Common myeloid progenitor, CD34-positive (primary cell): ENCODE measurements around the gene CDH4.
"Not testable (repeated sequence)": the region's sequence is repeated elsewhere in the genome, so short reads cannot be mapped to it uniquely, and the experiment has no call there.

Experiments used
- CTCF ChIA-PET: fragments of 350-600 bp; sonication (Branson Sonifier 250); formaldehyde crosslinking; loops from one replicate; lab custom pipeline; 2021; ENCODE audit warnings: antibody characterized with exemption; lab: Charles Lee
- POLR2A ChIA-PET: fragments of 350-600 bp; sonication (Branson Sonifier 250); formaldehyde crosslinking; loops from one replicate; lab custom pipeline; 2021; ENCODE audit warnings: antibody characterized with exemption; lab: Charles Lee
- DNase-seq, 3 donors: peaks; one replicate each; pipeline versions ENCODE4 v3.0.0 to v3.0.0-alpha.2; 2013
- H3K27ac ChIP-seq, 2 experiments: 1 replicate in 1 of 2; 2 replicates in 1 of 2; pipeline ENCODE4 v1.7.0; 2013; ENCODE audit warnings: inconsistent platforms in 2 of 2, low read length in 2 of 2, mild to moderate bottlenecking in 2 of 2, low read depth in 1 of 2, moderate library complexity in 1 of 2; ENCODE audit not compliant: severe bottlenecking in 2 of 2, insufficient read depth in 1 of 2, poor library complexity in 1 of 2
- H3K27me3 ChIP-seq, 5 experiments: replicated peaks in 2 of 5; 1 replicate in 3 of 5; 2 replicates in 2 of 5; pipeline versions ENCODE4 v1.6.1 to v1.7.0; 2013; ENCODE audit warnings: low read length in 4 of 5, mild to moderate bottlenecking in 2 of 5, moderate library complexity in 2 of 5, inconsistent platforms in 1 of 5; ENCODE audit not compliant: insufficient read depth in 5 of 5, control insufficient read depth in 4 of 5
- H3K36me3 ChIP-seq, 4 experiments: 1 replicate in 2 of 4; 2 replicates in 2 of 4; pipeline versions ENCODE4 v1.6.1 to v1.7.0; 2013; ENCODE audit warnings: low read length in 3 of 4, control low read depth in 1 of 4, mild to moderate bottlenecking in 1 of 4; ENCODE audit not compliant: control insufficient read depth in 4 of 4, insufficient read depth in 4 of 4
- H3K4me1 ChIP-seq, 4 experiments: 1 replicate in 3 of 4; 2 replicates in 1 of 4; pipeline versions ENCODE4 v1.6.1 to v1.7.1; 2013; ENCODE audit warnings: low read length in 3 of 4, mild to moderate bottlenecking in 3 of 4, control low read depth in 1 of 4, inconsistent platforms in 1 of 4, moderate library complexity in 1 of 4; ENCODE audit not compliant: control insufficient read depth in 4 of 4, insufficient read depth in 4 of 4; ENCODE audit errors: control extremely low read depth in 1 of 4
- H3K4me3 ChIP-seq, 7 experiments: 1 replicate in 4 of 7; 2 replicates in 3 of 7; pipeline versions ENCODE4 v1.5.1 to v1.7.0; 2013; ENCODE audit warnings: mild to moderate bottlenecking in 7 of 7, low read length in 6 of 7, moderate library complexity in 6 of 7, inconsistent platforms in 2 of 7, low read depth in 2 of 7, control low read depth in 1 of 7; ENCODE audit not compliant: insufficient read depth in 4 of 7, control insufficient read depth in 1 of 7; ENCODE audit errors: extremely low read depth in 1 of 7
- H3K9me3 ChIP-seq, 5 experiments: 1 replicate in 4 of 5; 2 replicates in 1 of 5; pipeline versions ENCODE4 v1.6.1 to v1.7.1; 2013; ENCODE audit warnings: low read length in 4 of 5, mild to moderate bottlenecking in 2 of 5, inconsistent platforms in 1 of 5, low read depth in 1 of 5, moderate library complexity in 1 of 5; ENCODE audit not compliant: control insufficient read depth in 4 of 5, insufficient read depth in 2 of 5; ENCODE audit errors: control extremely low read depth in 1 of 5
- WGBS: methylation state at CpG from one replicate; pipeline ENCODE4 v1.1.5; 2013; ENCODE audit not compliant: insufficient coverage; 5-methylcytosine and 5-hydroxymethylcytosine counted together

Gene CDH4

GRCh38 chr20:61940976-61941720, 689.1 kb downstream of the CDH4 start:
- WGBS, result 86% methylated on average over 16 of the region's 16 CpGs
- Histone ChIP-seq H3K36me3 (no peaks in the 10 kb centered on the region), H3K9me3 (no peaks in the 10 kb centered on the region), H3K4me1 (no peaks in the 10 kb centered on the region), H3K27me3 (no peaks in the 10 kb centered on the region), H3K27ac (no peak overlapping the region), H3K4me3 (no peak overlapping the region)
- DNase-seq, result no peak
- ChIA-PET POLR2A (interaction anchor here (0.7 kb wide), 1 partner anchor 1377 kb away, joined by 3 read pairs; no protein-coding TSS in a partner anchor), CTCF (no interaction called here)

DNA sequence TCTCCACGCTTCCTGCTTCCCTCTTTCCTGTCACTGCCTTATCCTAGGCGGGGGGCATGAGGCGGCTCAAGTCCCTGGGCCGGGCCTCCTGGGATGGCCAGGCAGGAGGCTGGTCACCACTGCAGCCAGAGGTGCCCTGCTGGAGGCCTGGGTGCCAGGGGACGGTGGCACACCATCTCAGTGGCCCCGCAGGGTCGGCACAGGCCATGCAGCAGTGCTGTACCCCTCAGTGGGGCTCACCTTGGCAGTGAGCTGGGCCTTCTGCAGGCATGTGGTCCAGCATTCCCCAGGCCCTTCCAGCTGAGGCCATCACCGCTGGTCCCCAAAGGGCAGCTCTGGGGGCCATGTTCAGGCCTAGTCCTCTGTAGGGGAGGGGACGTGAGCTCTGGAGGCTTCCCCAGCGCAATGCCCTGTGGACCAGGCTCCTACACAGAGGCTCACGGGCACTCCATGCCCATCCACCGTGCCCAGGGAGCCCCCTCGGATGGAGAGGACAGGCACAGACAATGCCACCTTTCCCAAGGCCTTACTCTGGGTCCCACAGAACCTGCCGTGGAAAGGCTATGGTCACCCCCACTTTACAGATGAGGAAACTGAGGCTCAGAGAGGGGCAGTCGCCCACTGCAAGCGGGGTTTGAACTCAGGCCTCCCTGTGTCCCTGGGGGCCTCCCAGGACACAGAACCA, 689.8 kb downstream of the CDH4 start:
- Histone ChIP-seq H3K4me3 (no peak overlapping the region), H3K36me3 (no peaks in the 10 kb centered on the region), H3K27ac (no peak overlapping the region), H3K9me3 (no peaks in the 10 kb centered on the region), H3K27me3 (no peaks in the 10 kb centered on the region), H3K4me1 (no peaks in the 10 kb centered on the region)
- WGBS, result 94% methylated on average over 15 of the region's 16 CpGs
- ChIA-PET POLR2A (interaction anchor here (0.7 kb wide), 1 partner anchor 1378 kb away, joined by 3 read pairs; no protein-coding TSS in a partner anchor), CTCF (no interaction called here)
- no peak for DNase-seq

GRCh38 chr20:61942526-61942925, 690.5 kb downstream of the CDH4 start:
- H3K9me3 ChIP-seq, result no peaks in the 10 kb centered on the region

GRCh38 chr20:61944967-61945366, 692.9 kb downstream of the CDH4 start:
- H3K36me3 ChIP-seq, H3K27ac ChIP-seq, H3K4me1 ChIP-seq, H3K9me3 ChIP-seq, DNase-seq, H3K27me3 ChIP-seq, H3K4me3 ChIP-seq, CTCF ChIA-PET, POLR2A ChIA-PET: not testable (repeated sequence)
- 86% methylated on average over 7 of the region's 34 CpGs for WGBS

More at GRCh38 chr20:61942526-61942925, 690.5 kb downstream of the CDH4 start:
- CTCF ChIA-PET, result no interaction called here
- H3K27ac ChIP-seq, result no peak overlapping the region
- 79% methylated on average over 3 of the region's 9 CpGs for WGBS
- H3K4me3 ChIP-seq, result no peak overlapping the region
- no peak for DNase-seq
- no peaks in the 10 kb centered on the region for H3K4me1 ChIP-seq
- H3K27me3 ChIP-seq, result no peaks in the 10 kb centered on the region
- POLR2A ChIA-PET, result no interaction called here
- no peaks in the 10 kb centered on the region for H3K36me3 ChIP-seq

DNA sequence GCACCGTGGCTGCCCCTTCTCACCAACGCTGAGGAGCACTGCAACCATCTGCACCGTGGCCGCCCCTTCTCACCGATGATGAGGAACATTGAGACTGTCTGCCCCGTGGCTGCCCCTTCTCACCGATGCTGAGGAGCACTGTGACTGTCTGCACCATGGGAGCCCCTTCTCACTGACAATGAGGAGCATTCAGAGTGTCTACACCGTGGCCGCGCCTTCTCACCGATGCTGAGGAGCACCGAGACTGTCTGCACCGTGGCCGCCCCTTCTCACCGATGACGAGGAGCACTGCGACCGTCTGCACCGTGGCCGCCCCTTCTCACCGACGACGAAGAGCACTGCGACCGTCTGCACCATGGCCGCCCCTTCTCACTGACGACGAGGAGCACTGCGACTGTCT, 693.4 kb downstream of the CDH4 start:
- H3K27ac ChIP-seq, H3K27me3 ChIP-seq, H3K4me3 ChIP-seq, H3K9me3 ChIP-seq, H3K4me1 ChIP-seq, POLR2A ChIA-PET, CTCF ChIA-PET, DNase-seq, H3K36me3 ChIP-seq: not testable (repeated sequence)
- WGBS, result no CpG with 5 or more reads among the region's 29 CpGs

DNA sequence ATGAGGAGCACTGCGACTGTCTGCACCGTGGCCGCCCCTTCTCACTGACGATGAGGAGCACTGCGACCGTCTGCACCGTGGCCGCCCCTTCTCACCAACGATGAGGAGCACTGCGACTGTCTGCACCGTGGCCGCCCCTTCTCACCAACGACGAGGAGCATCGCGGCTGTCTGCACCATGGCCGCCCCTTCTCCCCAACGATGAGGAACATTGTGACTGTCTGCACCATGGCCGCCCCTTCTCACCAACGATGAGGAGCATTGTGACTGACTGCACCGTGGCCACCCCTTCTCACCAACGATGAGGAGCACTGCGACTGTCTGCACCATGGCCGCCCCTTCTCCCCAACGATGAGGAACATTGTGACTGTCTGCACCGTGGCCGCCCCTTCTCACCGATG, 696.0 kb downstream of the CDH4 start:
- H3K4me3 ChIP-seq, POLR2A ChIA-PET, H3K4me1 ChIP-seq, CTCF ChIA-PET, H3K36me3 ChIP-seq, H3K27ac ChIP-seq, H3K27me3 ChIP-seq, H3K9me3 ChIP-seq, DNase-seq: not testable (repeated sequence)
- 89% methylated on average over 5 of the region's 28 CpGs for WGBS
